NCI-H2196 treated with DMSO at 0.1 percent for 48 hours (cell line): ENCODE results near the gene DNPH1.

ENCODE experiments used
- DNase-seq: peaks from one replicate; lab custom pipeline; 2025; ENCODE audit not compliant: unreplicated experiment; lab: John Stamatoyannopoulos, UW

The DNPH1 gene

GRCh38 chr6:43183441-43183840 lies 45.8 kb downstream of the DNPH1 start:
- DNase-seq, result no peak

- DNase-seq, result peak; percentile 51
Measured at GRCh38 chr6:43181942-43182860, 47.1 kb downstream of the DNPH1 start, which contains the start of gene CUL9. TSS of gene CUL9 (plus strand) at chr6:43182196. CDS start at chr6:43184311, 2,115 bp downstream.

- no peak for DNase-seq
Measured at GRCh38 chr6:43181621-43181941, 47.7 kb downstream of the DNPH1 start.

GRCh38 chr6:43180985-43181384 lies 48.3 kb downstream of the DNPH1 start:
- DNase-seq, result no peak

GRCh38 chr6:43180058-43180457 lies 49.2 kb downstream of the DNPH1 start:
- no peak for DNase-seq

- no peak for DNase-seq
Measured at GRCh38 chr6:43178951-43179830, 50.1 kb downstream of the DNPH1 start.

GRCh38 chr6:43178150-43178549 lies 51.1 kb downstream of the DNPH1 start:
- DNase-seq, result no peak

- DNase-seq, result no peak
Measured at GRCh38 chr6:43176423-43176786, 52.9 kb downstream of the DNPH1 start.

GRCh38 chr6:43175676-43176422 lies 53.4 kb downstream of the DNPH1 start:
- no peak for DNase-seq
